Ovary (tissue), 3 donors: ENCODE measurements around the gene TSC2.

Experiments used
- CTCF ChIP-seq, 3 donors: fragments of 450-650 bp in 2 of 3; fragments of 200-600 bp in 1 of 3; IDR thresholded peaks; one replicate each; pipeline versions ENCODE4 v1.5.1 to v1.8.0; 2016 to 2022; ENCODE audit warnings: antibody characterized with exemption in 3 of 3, mild to moderate bottlenecking in 1 of 3
- EP300 ChIP-seq: sonication (generic); formaldehyde crosslinking; IDR thresholded peaks from one replicate; pipeline ENCODE4 v1.6.1; 2017; ENCODE audit warnings: antibody characterized with exemption
- POLR2A ChIP-seq: fragments of 450-650 bp; IDR thresholded peaks from one replicate; pipeline ENCODE4 v1.6.1; 2017; ENCODE audit warnings: antibody characterized with exemption, mild to moderate bottlenecking, moderate library complexity
- donor health status: DM: no; HTN: no; CAD: no.

- TF ChIP-seq POLR2A = no peak
- TF ChIP-seq CTCF (IDR thresholded peaks at IDR 0.05) = no peak
- TF ChIP-seq EP300 = no peak
Measured at GRCh38 chr16:2019921-2020831, 27.6 kb upstream of the TSC2 start.
